ENCODE results near the gene ME2. TPM values are rescaled to one million over a fixed set of nuclear protein-coding genes. Genes with fewer than 3 reads are reported as not detected.

The ME2 gene
- total RNA-seq, 1 experiment from 2014 or later, result 49.0 TPM

DNA sequence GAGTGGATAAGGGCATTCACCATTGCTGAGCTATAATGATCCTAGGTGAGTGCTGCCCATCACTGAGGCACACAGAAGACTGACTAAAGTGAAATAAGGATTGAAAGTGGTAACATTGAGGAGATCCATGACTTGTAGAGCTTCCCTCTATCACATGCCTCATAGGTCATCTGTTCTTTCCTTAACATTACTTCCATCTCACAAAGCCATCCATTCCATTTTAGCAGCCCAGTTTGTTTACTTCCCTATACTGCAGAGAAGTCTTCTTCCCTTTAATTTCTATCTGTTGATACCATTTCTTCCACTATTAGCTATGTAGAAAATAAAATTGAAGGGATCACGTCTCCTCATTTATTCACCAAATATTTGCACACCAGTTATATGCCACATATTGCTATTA lies 32.1 kb downstream of the ME2 start:
- Histone ChIP-seq H3K4me1 (ENCODE audit: control insufficient read depth in 1 of 2, insufficient read depth in 2 of 2, low read length in 2 of 2) (peaks cover 0 to 8% of the 10 kb centered on the region in 2 experiments; a peak in 2 of 4 replicates), H3K9me3 (ENCODE audit: control insufficient read depth in 1 of 2, insufficient read depth in 1 of 2, low read depth in 1 of 2, low read length in 2 of 2) (no peaks in the 10 kb centered on the region), H3K36me3 (ENCODE audit: control insufficient read depth in 1 of 2, insufficient read depth in 2 of 2, low read length in 2 of 2) (peaks cover 0 to 7% of the 10 kb centered on the region in 2 experiments; a peak in 2 of 4 replicates), H4K20me1 (ENCODE audit: insufficient read depth) (no peaks in the 10 kb centered on the region), H3K27me3 (ENCODE audit: insufficient read depth, low read length) (no peaks in the 10 kb centered on the region), H3K4me3 (replicated peaks in 1 of 2; ENCODE audit: low read depth in 1 of 2, low read length in 2 of 2) (no peak overlapping the region), H3K79me2 (ENCODE audit: insufficient read depth, low read length) (no peaks in the 10 kb centered on the region), H3K9me2 (ENCODE audit: insufficient read depth) (no peaks in the 10 kb centered on the region), H3K9ac (ENCODE audit: low read length) (no peak overlapping the region), H3K4me2 (ENCODE audit: low read length) (no peak overlapping the region), H3K27ac (ENCODE audit: low read depth, low read length) (no peak overlapping the region), H2AFZ (ENCODE audit: low read depth, low read length, poor library complexity, severe bottlenecking) (no peak overlapping the region)
- CTCF ChIA-PET, result no interaction called here
- no peak for ATAC-seq
- intact Hi-C loops (cut with micrococcal nuclease), result no loop called here
- no TSS peak for BruUV-seq (replicated peaks)
- DNase-seq (ENCODE audit: low read depth, low spot score), result no peak
- TF ChIP-seq ATF3 (IDR thresholded peaks at IDR 0.05) (no peak), SRF (IDR thresholded peaks at IDR 0.05; ENCODE audit: low read depth) (no peak), POLR2A (IDR thresholded peaks at IDR 0.05; ENCODE audit: borderline replicate concordance, extremely low read depth, insufficient read depth, insufficient read length) (no peak), REST (IDR thresholded peaks at IDR 0.05; ENCODE audit: low read depth) (no peak), ZFX (IDR thresholded peaks at IDR 0.05) (no peak), JUND (IDR thresholded peaks at IDR 0.05) (no peak), EZH2phosphoT487 (IDR thresholded peaks at IDR 0.05; ENCODE audit: borderline replicate concordance) (no peak)
- RAD21 ChIA-PET (ENCODE audit: low non-redundant PET in 1 of 2, low total read pairs in 2 of 2, uncharacterized antibody in 2 of 2, unreplicated experiment in 2 of 2), result no interaction called here
- POLR2A ChIA-PET, result no interaction called here

DNA sequence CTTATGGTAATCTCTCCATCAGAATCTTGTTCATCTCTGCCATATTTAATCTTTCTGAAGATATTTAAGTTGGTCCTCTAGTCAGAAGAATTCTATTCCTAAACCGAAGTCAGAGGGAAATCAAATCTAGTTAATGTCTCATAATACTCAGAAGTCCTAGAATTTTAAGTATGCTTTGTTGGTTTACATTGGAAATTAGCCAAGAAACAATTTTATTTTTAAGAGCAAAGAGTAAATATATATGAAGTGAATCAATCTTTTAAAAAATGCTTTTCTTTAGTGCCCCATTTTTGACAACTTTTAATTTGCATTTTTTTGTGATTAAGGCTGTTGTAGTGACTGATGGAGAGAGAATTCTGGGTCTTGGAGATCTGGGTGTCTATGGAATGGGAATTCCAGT lies 38.1 kb downstream of the ME2 start:
- Histone ChIP-seq H3K27me3 (ENCODE audit: insufficient read depth, low read length) (no peaks in the 10 kb centered on the region), H3K9me3 (ENCODE audit: control insufficient read depth in 1 of 2, insufficient read depth in 1 of 2, low read depth in 1 of 2, low read length in 2 of 2) (no peaks in the 10 kb centered on the region), H4K20me1 (ENCODE audit: insufficient read depth) (no peaks in the 10 kb centered on the region), H3K9ac (ENCODE audit: low read length) (no peak overlapping the region), H2AFZ (ENCODE audit: low read depth, low read length, poor library complexity, severe bottlenecking) (no peak overlapping the region), H3K79me2 (ENCODE audit: insufficient read depth, low read length) (no peaks in the 10 kb centered on the region), H3K36me3 (ENCODE audit: control insufficient read depth in 1 of 2, insufficient read depth in 2 of 2, low read length in 2 of 2) (peaks cover 0 to 9% of the 10 kb centered on the region in 2 experiments; a peak in 1 of 4 replicates), H3K27ac (ENCODE audit: low read depth, low read length) (no peak overlapping the region), H3K4me2 (ENCODE audit: low read length) (no peak overlapping the region), H3K4me1 (ENCODE audit: control insufficient read depth in 1 of 2, insufficient read depth in 2 of 2, low read length in 2 of 2) (peaks cover 0 to 8% of the 10 kb centered on the region in 2 experiments; a peak in 2 of 4 replicates), H3K4me3 (replicated peaks in 1 of 2; ENCODE audit: low read depth in 1 of 2, low read length in 2 of 2) (no peak overlapping the region), H3K9me2 (ENCODE audit: insufficient read depth) (no peaks in the 10 kb centered on the region)
- ChIA-PET POLR2A (no interaction called here), RAD21 (ENCODE audit: low non-redundant PET in 1 of 2, low total read pairs in 2 of 2, uncharacterized antibody in 2 of 2, unreplicated experiment in 2 of 2) (no interaction called here), CTCF (no interaction called here)
- no TSS peak for BruUV-seq (replicated peaks)
- DNase-seq (ENCODE audit: low read depth, low spot score) (no peak), ATAC-seq (no peak)
- intact Hi-C loops (cut with micrococcal nuclease), result no loop called here
- TF ChIP-seq MAX (IDR thresholded peaks at IDR 0.05) (no peak), EZH2phosphoT487 (IDR thresholded peaks at IDR 0.05; ENCODE audit: borderline replicate concordance) (no peak), EZH2 (IDR thresholded peaks at IDR 0.05) (no peak), RAD21 (IDR thresholded peaks at IDR 0.05; ENCODE audit: low read depth) (no peak), CBX3 (IDR thresholded peaks at IDR 0.05; ENCODE audit: low read depth) (no peak), TCF7L2 (IDR thresholded peaks at IDR 0.05; ENCODE audit: borderline replicate concordance, extremely low read depth, insufficient read depth, insufficient read length) (no peak), ZNF274 (IDR thresholded peaks at IDR 0.05; ENCODE audit: low read depth, low read length) (no peak), YY1 (IDR thresholded peaks at IDR 0.05; ENCODE audit: extremely low read depth, insufficient replicate concordance, low read depth, low read length) (no peak), POLR2A (IDR thresholded peaks at IDR 0.05; ENCODE audit: borderline replicate concordance, extremely low read depth, insufficient read depth, insufficient read length) (no peak), ZFX (IDR thresholded peaks at IDR 0.05) (no peak), JUND (IDR thresholded peaks at IDR 0.05) (no peak), EGR1 (IDR thresholded peaks at IDR 0.05; ENCODE audit: low read depth) (no peak)
- TF ChIP-seq, protein P1, sequence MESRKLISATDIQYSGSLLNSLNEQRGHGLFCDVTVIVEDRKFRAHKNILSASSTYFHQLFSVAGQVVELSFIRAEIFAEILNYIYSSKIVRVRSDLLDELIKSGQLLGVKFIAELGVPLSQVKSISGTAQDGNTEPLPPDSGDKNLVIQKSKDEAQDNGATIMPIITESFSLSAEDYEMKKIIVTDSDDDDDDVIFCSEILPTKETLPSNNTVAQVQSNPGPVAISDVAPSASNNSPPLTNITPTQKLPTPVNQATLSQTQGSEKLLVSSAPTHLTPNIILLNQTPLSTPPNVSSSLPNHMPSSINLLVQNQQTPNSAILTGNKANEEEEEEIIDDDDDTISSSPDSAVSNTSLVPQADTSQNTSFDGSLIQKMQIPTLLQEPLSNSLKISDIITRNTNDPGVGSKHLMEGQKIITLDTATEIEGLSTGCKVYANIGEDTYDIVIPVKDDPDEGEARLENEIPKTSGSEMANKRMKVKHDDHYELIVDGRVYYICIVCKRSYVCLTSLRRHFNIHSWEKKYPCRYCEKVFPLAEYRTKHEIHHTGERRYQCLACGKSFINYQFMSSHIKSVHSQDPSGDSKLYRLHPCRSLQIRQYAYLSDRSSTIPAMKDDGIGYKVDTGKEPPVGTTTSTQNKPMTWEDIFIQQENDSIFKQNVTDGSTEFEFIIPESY (IDR thresholded peaks at IDR 0.05; ENCODE audit: extremely low read depth, insufficient replicate concordance, low read length), result no peak

Measured in HCT116 (cell line).